Activated CD4-positive, alpha-beta T cell treated with anti-CD3 and anti-CD28 coated beads, Interleukin-2, amount 10 ng/mL, durations not matched to agents 7 days and 5 days (primary cell): ENCODE results near the gene CIP2A. TPM values are rescaled to one million over a fixed set of nuclear protein-coding genes. Genes with fewer than 3 reads are reported as not detected.

Source experiments
- CTCF ChIA-PET: fragments of 350-600 bp; sonication (Branson Sonifier 250); formaldehyde crosslinking; loops from one replicate; lab custom pipeline; 2021; ENCODE audit warnings: antibody characterized with exemption; lab: Charles Lee
- POLR2A ChIA-PET: fragments of 350-600 bp; sonication (Branson Sonifier 250); formaldehyde crosslinking; loops from one replicate; lab custom pipeline; 2021; ENCODE audit warnings: antibody characterized with exemption; lab: Charles Lee
- DNase-seq: peaks from one replicate; pipeline ENCODE4 v3.0.0-alpha.2; 2020
- H3K27ac Mint-ChIP-seq: one replicate; pipeline ENCODE4 v1.8.0; 2021; ENCODE audit warnings: mild to moderate bottlenecking, moderate library complexity, mixed read lengths
- H3K27me3 Mint-ChIP-seq: one replicate; pipeline ENCODE4 v1.8.0; 2021; ENCODE audit warnings: mixed read lengths
- H3K36me3 Mint-ChIP-seq: one replicate; pipeline ENCODE4 v1.8.0; 2021; ENCODE audit warnings: low read depth, mixed read lengths
- H3K4me1 Mint-ChIP-seq: one replicate; pipeline ENCODE4 v1.8.0; 2021; ENCODE audit warnings: mixed read lengths
- H3K4me3 Mint-ChIP-seq: one replicate; pipeline ENCODE4 v1.8.0; 2021; ENCODE audit warnings: mild to moderate bottlenecking, moderate library complexity, mixed read lengths
- H3K9me3 Mint-ChIP-seq: one replicate; pipeline ENCODE4 v1.8.0; 2021; ENCODE audit warnings: mixed read lengths
- total RNA-seq, 2 experiments: library from RNA; stranded (reverse); gene quantifications; one replicate each; pipeline ENCODE4 v1.2.3, GENCODE V29; 2021

CIP2A gene
- total RNA-seq, 2 experiments from 2014 or later, result 57.5 to 62.4 TPM

GRCh38 chr3:108503722-108504121 is 85.5 kb downstream of the CIP2A start:
- POLR2A ChIA-PET, result no interaction called here
- Mint-ChIP-seq H3K27me3 (peaks cover 5% of the 10 kb centered on the region), H3K27ac (no peak overlapping the region), H3K36me3 (no peaks in the 10 kb centered on the region), H3K4me1 (no peaks in the 10 kb centered on the region), H3K9me3 (peaks cover 3% of the 10 kb centered on the region), H3K4me3 (no peak overlapping the region)
- CTCF ChIA-PET, result no interaction called here
- no peak for DNase-seq

GRCh38 chr3:108501535-108501934 is 87.7 kb downstream of the CIP2A start:
- Mint-ChIP-seq H3K27me3 (peaks cover 5% of the 10 kb centered on the region), H3K4me3 (no peak overlapping the region), H3K27ac (no peak overlapping the region), H3K36me3 (no peaks in the 10 kb centered on the region), H3K4me1 (no peaks in the 10 kb centered on the region), H3K9me3 (peaks cover 3% of the 10 kb centered on the region)
- ChIA-PET CTCF (no interaction called here), POLR2A (no interaction called here)
- DNase-seq, result no peak

- Mint-ChIP-seq H3K4me3 (no peak overlapping the region), H3K27ac (no peak overlapping the region), H3K4me1 (no peaks in the 10 kb centered on the region), H3K9me3 (peaks cover 3% of the 10 kb centered on the region), H3K36me3 (no peaks in the 10 kb centered on the region), H3K27me3 (peaks cover 5% of the 10 kb centered on the region)
- no peak for DNase-seq
- POLR2A ChIA-PET, result no interaction called here
- CTCF ChIA-PET, result interaction anchor here (0.5 kb wide), 1 partner anchor 1001 kb away, joined by 4 read pairs; no protein-coding TSS in a partner anchor
Observed at GRCh38 chr3:108500728-108501127, 88.5 kb downstream of the CIP2A start.

Other genes starting within 250 kb of the CIP2A start
- under 1 TPM; 0.15 to 0.21 TPM for gene MYH15, start 78.8 kb downstream of the CIP2A start, total RNA-seq
- 10 to 100 TPM; 13.0 to 13.8 TPM for gene DZIP3, start 284 bp upstream of the CIP2A start, total RNA-seq
- not detected for gene RETNLB, start 168.0 kb upstream of the CIP2A start, total RNA-seq
- 100 to 1,000 TPM; 126 to 151 TPM for gene TRAT1, start 233.3 kb upstream of the CIP2A start, total RNA-seq